HG03039 (cell line): ENCODE measurements around the gene MYO1D.

Experiments used
- ATAC-seq: cut with Tn5 transposase; IDR thresholded peaks from one replicate; pipeline ENCODE4 v1.9.1; 2021; ENCODE audit warnings: mild to moderate bottlenecking, moderate library complexity; ENCODE audit not compliant: unreplicated experiment

Gene MYO1D

GRCh38 chr17:32591405-32591804 lies 285.5 kb downstream of the MYO1D start:
- ATAC-seq = no peak

DNA sequence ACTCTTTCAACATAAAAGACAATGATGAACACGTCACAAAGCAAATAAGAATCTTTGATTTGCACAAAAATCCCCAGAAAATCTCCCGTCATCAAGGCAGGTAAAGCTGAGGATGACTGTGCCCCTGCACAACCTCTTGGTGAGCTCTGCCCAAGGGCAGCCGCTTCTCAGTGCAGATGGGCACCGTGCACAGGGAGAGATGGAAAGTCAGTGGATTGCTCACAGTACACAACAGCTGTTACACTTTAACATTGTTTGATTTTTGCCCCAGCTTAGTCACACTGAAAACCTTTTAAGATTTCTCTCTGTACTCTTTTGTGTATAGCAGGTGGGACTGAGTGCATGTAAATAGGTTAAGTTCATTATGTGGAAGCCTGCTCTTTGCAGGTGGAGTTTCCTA lies 285.9 kb downstream of the MYO1D start:
- ATAC-seq = no peak

GRCh38 chr17:32588982-32589381 lies 287.9 kb downstream of the MYO1D start:
- ATAC-seq = no peak

DNA sequence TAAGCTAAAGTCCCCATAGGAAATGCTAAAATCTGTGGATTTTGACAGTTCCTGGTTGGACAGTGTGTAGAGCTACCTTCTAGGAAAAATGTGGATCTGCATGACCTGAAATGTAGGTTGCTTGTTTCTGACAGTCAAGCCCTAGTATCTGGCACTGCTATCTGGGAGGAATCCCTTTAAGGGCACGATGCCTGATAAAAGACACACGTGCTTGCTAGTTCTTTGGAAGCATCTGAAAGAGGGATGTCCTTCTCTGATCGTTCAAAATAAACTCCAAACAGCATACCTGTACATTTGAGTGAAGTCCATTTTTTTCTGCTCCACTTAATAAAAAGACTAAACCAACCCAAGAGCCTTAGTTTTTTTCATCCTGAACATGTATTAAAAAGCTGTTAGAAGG lies 288.8 kb downstream of the MYO1D start:
- no peak for ATAC-seq

GRCh38 chr17:32586666-32587065 lies 290.3 kb downstream of the MYO1D start:
- ATAC-seq = no peak

DNA sequence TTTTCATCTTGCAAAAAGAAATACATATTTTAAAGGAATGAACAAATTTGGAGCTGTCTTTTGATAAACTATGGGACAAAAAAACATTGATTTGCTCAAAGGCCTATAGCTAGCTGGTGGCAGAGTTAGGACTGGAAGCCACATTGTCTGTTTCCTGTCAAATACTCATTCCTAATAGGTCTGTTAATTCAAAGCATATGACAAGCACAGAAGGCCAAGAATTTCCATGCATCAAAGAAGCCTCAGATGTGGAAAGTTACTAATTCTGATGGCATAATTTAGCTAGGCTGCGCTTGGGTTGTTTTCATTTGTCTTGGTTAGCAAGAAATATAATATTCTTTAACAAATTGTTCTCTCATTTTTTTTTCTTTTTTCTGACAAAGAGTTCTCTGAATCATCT lies 292.1 kb downstream of the MYO1D start:
- ATAC-seq = no peak

- no peak for ATAC-seq
These were observed 293.9 kb downstream of the MYO1D start for GRCh38 chr17:32583053-32583452.

DNA sequence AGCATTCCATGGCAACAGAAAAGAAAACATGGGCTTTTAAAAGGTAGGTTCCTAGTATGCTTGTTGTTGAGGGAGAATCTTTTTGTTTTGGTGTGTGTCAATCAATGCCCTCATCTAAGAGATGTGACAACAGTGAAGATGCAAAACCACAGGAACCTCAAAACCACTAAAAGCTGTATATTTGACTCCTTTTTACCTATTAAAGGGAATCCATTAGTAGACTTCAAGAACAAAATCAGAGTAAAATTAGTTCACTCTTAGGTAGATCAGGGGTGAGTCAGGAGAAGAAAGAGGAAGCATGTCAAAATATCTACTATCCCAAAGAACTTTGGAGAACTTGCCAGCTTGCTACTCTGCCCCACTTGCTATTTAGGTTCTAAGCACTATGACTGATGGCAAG lies 301.1 kb downstream of the MYO1D start:
- no peak for ATAC-seq

DNA sequence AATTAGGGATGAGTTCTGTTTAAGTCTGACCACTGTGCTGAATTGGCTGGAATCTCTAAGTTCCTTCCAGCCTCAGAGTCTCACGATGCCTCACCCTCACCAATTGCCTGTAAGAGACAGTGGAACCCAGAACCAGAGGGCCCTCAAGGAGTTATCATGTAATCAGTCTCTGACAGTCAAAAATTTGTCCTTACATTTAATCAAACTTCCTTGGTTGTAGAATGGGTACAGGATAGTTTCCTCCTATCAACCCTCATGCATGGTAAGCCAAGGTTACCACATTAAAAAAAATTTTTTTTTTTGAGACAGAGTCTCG lies 306.9 kb downstream of the MYO1D start:
- no peak for ATAC-seq

DNA sequence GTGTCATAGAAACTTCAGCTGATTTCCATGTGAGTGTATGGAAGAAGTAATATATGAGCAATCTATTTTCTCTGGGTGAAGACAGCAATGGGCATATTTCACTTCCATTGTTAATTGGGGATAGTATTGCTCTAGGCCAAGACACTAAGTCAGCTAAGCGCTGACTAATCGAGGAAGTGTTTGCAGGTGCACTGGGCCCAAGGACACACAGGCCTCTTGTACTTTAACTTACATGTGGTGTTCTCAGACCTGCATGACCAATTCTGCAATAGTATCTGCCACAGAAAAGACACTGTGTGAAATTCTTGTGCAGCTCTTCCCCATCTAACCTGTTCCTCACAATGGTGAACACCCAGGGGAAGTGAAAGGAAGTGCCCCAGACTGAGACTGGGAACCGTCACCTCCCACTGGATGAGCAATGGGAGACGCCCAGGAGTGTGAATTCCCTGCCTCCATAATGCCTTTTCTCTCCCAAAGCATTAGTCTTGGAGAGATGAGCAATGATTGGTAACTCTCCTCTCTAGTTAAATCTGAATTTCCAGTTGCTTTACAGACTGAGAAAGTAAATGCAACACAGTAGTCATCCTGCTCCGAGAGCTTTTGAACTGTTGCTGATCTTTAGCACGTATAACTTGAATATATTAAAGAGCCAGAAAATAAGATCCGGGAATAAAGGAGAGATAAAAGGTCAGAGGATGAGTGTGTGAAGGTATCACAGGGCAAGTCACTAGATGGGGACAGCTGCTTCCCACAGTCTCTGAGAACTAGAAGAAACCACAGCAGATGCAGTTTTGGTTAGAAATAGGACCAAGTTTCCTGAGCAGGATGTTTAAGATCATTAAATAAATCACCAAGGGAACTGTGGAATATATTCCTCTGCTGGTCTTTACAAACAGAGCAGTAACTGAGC lies 307.5 kb downstream of the MYO1D start:
- ATAC-seq = no peak

DNA sequence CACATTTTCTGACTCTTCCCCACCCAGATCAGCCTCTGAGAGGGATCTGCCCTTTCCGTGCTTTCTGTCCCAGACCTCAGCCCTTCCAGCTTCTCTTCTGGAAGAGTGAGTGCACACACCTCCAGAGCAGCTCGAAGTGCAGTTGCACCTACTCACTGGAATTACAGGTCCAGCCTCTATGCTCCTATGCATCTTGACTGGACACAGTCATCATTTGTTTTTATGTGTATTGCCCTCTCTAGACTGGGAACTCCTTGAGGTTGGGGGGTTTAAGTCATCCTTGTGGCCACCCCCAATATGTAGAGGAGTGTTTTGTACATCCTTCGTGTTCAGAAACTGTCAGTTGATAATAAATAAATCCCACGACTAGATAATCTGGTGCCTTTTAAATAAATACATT lies 308.2 kb downstream of the MYO1D start:
- ATAC-seq = no peak

DNA sequence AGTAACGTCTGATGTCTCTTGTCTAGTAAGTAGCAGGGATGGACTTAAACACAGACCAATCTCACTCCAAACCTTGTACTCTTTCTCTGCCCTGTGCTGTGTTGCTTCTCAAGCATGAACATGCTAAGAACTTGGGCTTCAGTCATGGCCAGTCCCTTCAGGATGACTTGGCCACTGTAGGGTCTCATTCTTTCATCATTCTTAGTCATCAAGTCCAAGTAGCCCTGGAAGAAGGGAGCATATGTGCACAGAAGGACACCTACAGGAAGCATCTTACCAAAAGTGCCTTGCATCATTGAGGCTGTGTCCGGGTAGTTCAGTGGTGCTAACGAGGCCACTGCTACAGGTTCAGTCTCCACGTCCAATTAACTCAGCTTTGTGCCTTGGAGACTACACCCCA lies 309.4 kb downstream of the MYO1D start:
- ATAC-seq = no peak

DNA sequence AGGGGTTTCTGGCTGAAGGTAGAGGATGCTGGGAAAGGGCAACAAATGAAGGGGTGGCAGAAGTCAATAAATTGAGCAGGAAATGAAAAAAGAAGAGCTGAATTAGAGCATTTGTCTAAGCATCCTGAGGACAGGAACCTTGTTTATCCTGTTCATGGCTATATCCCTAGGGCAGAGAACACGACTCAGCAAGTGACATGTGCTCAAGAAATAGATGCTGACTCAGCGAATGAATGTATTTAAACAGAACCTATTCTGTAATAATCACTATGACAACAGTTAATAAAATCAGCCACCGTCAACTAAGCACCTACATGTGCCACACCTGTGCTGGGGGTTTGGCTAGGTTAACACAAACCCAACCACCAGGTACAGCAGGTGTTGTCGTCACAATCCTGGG lies 309.8 kb downstream of the MYO1D start:
- no peak for ATAC-seq

- ATAC-seq = no peak
These were observed 310.6 kb downstream of the MYO1D start for GRCh38 chr17:32566303-32566702.

GRCh38 chr17:32565401-32565800 lies 311.5 kb downstream of the MYO1D start:
- ATAC-seq = no peak

DNA sequence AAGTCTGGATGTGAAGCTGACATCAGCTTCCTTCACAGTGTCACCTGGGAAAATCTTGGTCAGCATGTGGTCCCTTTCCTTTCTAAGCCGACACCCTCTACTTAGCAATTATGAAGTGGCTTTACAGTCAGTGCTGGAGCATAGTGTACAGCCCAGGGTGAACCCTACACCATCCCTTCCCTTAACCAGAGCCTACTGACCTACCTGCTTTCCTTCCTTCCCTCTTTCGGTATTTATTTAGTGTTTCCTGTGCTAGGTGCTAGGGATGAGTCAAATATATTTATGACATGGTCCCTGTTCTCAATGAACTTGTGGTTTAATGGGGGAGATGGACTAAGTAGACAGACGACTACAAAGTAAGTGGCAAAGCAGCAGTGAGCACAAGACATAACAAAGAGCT lies 312.6 kb downstream of the MYO1D start:
- no peak for ATAC-seq

DNA sequence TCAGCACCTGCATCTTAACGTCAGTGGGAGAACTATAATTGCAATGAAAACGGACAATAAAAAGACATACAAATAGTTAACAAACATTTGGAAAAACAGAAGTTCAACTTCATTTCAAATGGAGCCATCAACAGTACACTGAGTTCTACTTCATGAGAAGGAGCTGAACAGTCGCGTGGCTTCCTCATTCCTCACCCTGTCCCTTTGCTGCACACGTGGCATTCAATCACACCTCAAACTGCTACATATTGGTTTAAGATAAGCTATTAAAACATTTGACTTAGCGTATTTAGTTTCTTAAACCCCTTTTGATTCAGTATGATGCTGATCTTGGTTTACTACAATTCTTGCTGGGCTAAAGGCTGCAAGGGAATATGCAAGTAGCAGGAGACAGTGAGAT lies 313.3 kb downstream of the MYO1D start:
- ATAC-seq = no peak

DNA sequence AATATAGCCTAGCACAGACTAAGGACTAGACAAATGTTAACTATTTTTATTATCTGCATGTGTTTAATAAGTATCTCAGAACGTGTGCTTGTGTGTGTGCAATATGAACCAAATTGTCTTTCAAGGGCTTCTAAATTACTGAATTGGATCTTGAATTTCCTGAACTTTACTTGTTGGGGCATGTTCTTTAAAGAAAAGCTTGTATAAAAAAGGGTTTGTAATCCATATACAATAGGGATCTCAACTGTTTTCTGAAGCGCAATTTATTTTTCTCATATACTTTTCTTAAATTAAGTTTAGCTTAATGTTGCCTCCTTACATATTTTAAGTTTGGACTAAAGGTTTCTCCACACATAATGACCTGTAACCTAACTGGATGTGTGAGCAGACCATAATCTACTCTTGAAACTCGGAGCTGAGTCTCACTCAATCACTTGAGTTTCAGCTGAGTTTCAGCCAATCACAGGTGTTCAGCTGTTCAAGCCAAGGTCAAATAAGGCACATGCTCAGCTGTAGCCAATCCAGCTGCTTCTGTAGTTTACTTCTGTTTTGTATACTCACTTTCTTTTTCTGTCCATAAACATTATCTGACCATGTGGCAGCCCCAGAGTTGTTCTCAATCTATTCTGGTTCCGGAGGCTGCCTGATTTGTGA lies 317.8 kb downstream of the MYO1D start:
- peak; percentile 62 for ATAC-seq

DNA sequence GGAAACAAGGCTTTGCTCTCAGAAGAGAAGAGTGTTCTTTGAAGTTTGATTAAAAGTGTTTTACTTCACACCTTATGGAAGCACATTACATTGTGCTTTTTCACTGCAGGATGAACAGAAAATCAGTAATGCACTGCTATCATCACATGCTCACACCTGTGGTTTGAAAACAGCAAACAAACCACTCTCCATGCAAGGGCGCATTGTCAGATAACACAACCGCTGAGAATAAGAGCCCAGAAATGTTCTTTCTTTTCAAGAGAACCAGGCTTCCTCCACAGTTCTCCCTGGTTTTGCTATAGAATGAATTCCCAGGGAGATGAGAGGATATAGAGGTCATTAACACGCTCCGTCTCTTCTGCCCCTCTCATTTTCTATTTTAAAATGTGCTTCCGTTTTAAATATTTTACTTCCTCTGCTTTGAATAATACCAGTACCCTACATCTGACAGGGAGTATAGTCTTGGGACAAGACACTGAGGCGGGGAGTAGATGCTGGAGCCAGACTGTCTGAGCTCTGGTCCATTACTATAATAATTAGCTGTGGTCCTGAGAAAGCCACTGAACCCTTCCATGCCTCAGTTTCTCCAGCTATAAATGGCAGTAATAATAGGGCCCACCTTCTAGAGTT lies 318.5 kb downstream of the MYO1D start:
- ATAC-seq = no peak

DNA sequence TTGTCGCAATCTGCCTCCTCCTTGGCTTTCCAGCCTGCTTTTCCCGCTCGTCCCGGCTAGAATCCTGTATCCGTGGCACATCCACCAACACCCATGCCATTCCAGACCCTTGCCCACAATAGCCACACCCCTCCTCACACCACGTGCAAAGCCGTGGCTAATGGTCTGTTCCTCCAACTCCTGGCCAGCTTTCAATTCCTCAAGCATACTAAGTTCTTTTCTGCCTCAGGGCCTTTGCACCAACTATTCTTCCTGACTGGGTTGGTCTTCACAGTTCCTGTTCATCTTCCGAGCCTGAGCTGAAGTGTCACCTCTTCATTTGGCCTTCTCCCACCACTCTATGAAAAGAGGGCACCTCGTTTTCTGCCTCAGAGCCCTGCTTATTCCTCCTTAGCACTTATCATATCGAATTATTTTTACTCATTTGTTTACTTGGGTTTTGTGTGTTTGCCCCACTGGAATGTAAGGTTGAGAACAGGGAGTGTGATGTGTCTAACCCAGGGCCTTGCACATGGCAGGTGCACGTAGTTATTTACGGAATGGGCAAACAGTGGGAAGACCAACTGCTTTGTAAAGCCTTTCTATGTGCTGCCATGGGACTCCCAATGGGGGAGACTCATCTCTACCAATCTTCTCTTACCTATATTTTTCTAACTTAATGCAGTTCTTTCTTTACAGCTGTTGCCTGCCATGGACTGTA lies 321.2 kb downstream of the MYO1D start:
- ATAC-seq = no peak

GRCh38 chr17:32553168-32553567 lies 323.8 kb downstream of the MYO1D start:
- no peak for ATAC-seq

- ATAC-seq = no peak
These were observed 324.6 kb downstream of the MYO1D start for GRCh38 chr17:32552280-32552679.
